Neural cell (in vitro differentiated cells): ENCODE results near the gene NTF3. TPM values are rescaled to one million over a fixed set of nuclear protein-coding genes. Genes with fewer than 3 reads are reported as not detected.

Source experiments
- H2AFZ ChIP-seq: fragments of 200-600, 300-800 bp; sonication (generic), shearing (Covaris generic); 2 replicates; pipeline ENCODE4 v1.6.0; 2014; ENCODE audit warnings: low read depth, mild to moderate bottlenecking, antibody characterized with exemption, low read length, moderate library complexity
- H3F3A ChIP-seq: fragments of 200-600 bp; shearing (Covaris generic); 2 replicates; pipeline ENCODE4 v1.6.1; 2016; ENCODE audit warnings: mild to moderate bottlenecking, moderate library complexity, mixed read lengths, antibody characterized with exemption, low read length; ENCODE audit not compliant: insufficient read depth, poor library complexity, severe bottlenecking
- H3K27ac ChIP-seq: fragments of 200-600, 300-800 bp; sonication (generic), shearing (Covaris generic); 2 replicates; pipeline ENCODE4 v1.5.1; 2014; ENCODE audit warnings: mild to moderate bottlenecking, low read length, moderate library complexity
- H3K27me3 ChIP-seq: fragments of 300-800, 200-600 bp; sonication (generic), shearing (Covaris generic); 2 replicates; pipeline ENCODE4 v1.6.0; 2014; ENCODE audit warnings: mild to moderate bottlenecking, low read depth, low read length, moderate library complexity; ENCODE audit not compliant: insufficient read depth
- H3K36me3 ChIP-seq: fragments of 300-800, 200-600 bp; sonication (generic), shearing (Covaris generic); 2 replicates; pipeline ENCODE4 v1.5.1; 2014; ENCODE audit warnings: mild to moderate bottlenecking, antibody characterized with exemption, low read length, moderate library complexity; ENCODE audit not compliant: insufficient read depth
- H3K4me2 ChIP-seq: fragments of 300-800, 200-600 bp; sonication (generic), shearing (Covaris generic); 2 replicates; pipeline ENCODE4 v1.6.0; 2014; ENCODE audit warnings: mild to moderate bottlenecking, low read length
- H3K4me3 ChIP-seq: fragments of 300-800, 200-600 bp; sonication (generic), shearing (Covaris generic); 2 replicates; pipeline ENCODE4 v1.5.1; 2014; ENCODE audit warnings: mild to moderate bottlenecking, low read length, moderate library complexity
- H3K79me2 ChIP-seq: fragments of 200-600 bp; shearing (Covaris generic); replicated peaks from 2 replicates; pipeline ENCODE4 v1.6.0; 2014; ENCODE audit warnings: mild to moderate bottlenecking, low read length, moderate library complexity; ENCODE audit not compliant: insufficient read depth
- H3K9ac ChIP-seq: fragments of 300-800, 200-600 bp; sonication (generic), shearing (Covaris generic); 2 replicates; pipeline ENCODE4 v1.6.1; 2016; ENCODE audit warnings: mild to moderate bottlenecking, low read length, mixed read lengths
- H3K9me2 ChIP-seq: fragments of 200-600 bp; shearing (Covaris generic); 2 replicates; pipeline ENCODE4 v1.6.1; 2016; ENCODE audit warnings: mild to moderate bottlenecking, low read length, mixed read lengths; ENCODE audit not compliant: insufficient read depth
- H3K9me3 ChIP-seq: fragments of 200-600, 300-800 bp; sonication (generic), shearing (Covaris generic); 2 replicates; pipeline ENCODE4 v1.6.1; 2016; ENCODE audit warnings: mild to moderate bottlenecking, mixed run types, low read length, moderate library complexity, mixed read lengths
- H4K20me1 ChIP-seq: fragments of 200-600 bp; shearing (Covaris generic); 2 replicates; pipeline ENCODE4 v1.6.1; 2016; ENCODE audit warnings: mild to moderate bottlenecking, mixed run types; ENCODE audit not compliant: insufficient read depth
- EP300 ChIP-seq: fragments of 450-650 bp; conservative IDR thresholded peaks from 2 replicates; pipeline ENCODE4 v1.6.1; 2014; ENCODE audit warnings: antibody characterized with exemption, mild to moderate bottlenecking, moderate library complexity; ENCODE audit not compliant: poor library complexity, severe bottlenecking
- EZH2 ChIP-seq: fragments of 200-600, 300-800 bp; shearing (Covaris generic), sonication (generic); IDR thresholded peaks from 2 replicates; pipeline ENCODE4 v1.6.1; 2014; ENCODE audit warnings: antibody characterized with exemption, low read length, borderline replicate concordance, mild to moderate bottlenecking; ENCODE audit not compliant: insufficient read depth, poor library complexity, severe bottlenecking
- MXI1 ChIP-seq: fragments of 450-650 bp; conservative IDR thresholded peaks from 2 replicates; pipeline ENCODE4 v1.6.1; 2014; ENCODE audit warnings: antibody characterized with exemption, mild to moderate bottlenecking; ENCODE audit not compliant: poor library complexity, severe bottlenecking
- POLR2AphosphoS5 ChIP-seq: IDR thresholded peaks from 2 replicates; pipeline ENCODE4 v1.6.1; 2012
- RAD21 ChIP-seq: fragments of 450-650 bp; conservative IDR thresholded peaks from 2 replicates; pipeline ENCODE4 v1.6.1; 2014; ENCODE audit warnings: antibody characterized with exemption, mild to moderate bottlenecking, moderate library complexity
- SMC3 ChIP-seq: fragments of 450-650 bp; conservative IDR thresholded peaks from 2 replicates; pipeline ENCODE4 v1.6.1; 2014; ENCODE audit warnings: antibody characterized with exemption, mild to moderate bottlenecking, moderate library complexity; ENCODE audit not compliant: poor library complexity
- TAF1 ChIP-seq: IDR thresholded peaks from 2 replicates; pipeline ENCODE4 v1.6.1; 2012; ENCODE audit warnings: low read depth
- polyA plus RNA-seq: library from polyadenylated mRNA; depleted of rRNA; stranded (reverse); fragments of >200 nt; gene quantifications from 2 replicates; pipeline ENCODE4 v1.2.3, GENCODE V29; 2014
- TF ChIP-seq, protein P1 (sequence below): IDR thresholded peaks from 2 replicates; pipeline ENCODE4 v1.6.1; 2012; ENCODE audit warnings: borderline replicate concordance
- TF ChIP-seq, protein P2 (sequence below): fragments of 450-650 bp; IDR thresholded peaks from 2 replicates; pipeline ENCODE4 v1.5.1; 2014; ENCODE audit warnings: antibody characterized with exemption, mild to moderate bottlenecking, moderate library complexity; ENCODE audit not compliant: poor library complexity, severe bottlenecking

The NTF3 gene
- polyA plus RNA-seq, 1 donor from 2014 or later = not detected

DNA sequence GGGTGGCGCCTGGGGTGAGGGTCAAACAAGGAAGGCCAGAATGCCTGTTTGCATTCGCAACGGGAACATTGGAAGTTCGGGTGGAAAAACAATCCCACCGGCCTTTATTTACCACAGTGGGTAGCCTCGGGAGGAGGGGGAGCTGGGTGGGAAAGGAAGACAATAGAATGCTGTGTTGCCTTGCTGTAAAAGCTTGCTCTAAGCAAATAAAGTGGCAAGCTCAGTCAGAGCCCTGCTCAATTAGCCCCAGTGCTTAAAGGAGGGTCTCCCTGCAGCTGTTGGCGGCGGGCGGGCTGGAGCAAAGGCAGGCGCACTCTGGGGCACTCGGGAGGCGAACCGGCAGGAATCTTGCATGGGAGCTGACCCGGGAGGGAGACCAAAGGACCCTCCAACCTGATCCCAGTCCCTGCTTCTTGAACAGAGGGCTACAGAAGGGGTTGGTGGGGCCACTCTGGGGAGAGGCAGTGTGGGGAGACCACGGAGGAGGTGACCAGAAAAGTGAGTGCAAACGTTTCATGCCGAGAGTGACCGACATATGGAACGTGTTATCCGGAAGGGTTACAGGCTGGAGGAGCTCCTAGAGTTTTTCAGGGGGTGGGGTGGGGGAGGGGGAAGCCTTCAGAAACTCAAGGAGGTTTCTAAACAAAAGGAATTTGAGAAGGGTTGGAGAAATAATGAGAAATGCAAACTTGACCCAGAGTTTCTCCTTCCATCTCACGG lies 48.5 kb downstream of the NTF3 start:
- no peak for TF ChIP-seq SMC3
- TF ChIP-seq, protein P1, sequence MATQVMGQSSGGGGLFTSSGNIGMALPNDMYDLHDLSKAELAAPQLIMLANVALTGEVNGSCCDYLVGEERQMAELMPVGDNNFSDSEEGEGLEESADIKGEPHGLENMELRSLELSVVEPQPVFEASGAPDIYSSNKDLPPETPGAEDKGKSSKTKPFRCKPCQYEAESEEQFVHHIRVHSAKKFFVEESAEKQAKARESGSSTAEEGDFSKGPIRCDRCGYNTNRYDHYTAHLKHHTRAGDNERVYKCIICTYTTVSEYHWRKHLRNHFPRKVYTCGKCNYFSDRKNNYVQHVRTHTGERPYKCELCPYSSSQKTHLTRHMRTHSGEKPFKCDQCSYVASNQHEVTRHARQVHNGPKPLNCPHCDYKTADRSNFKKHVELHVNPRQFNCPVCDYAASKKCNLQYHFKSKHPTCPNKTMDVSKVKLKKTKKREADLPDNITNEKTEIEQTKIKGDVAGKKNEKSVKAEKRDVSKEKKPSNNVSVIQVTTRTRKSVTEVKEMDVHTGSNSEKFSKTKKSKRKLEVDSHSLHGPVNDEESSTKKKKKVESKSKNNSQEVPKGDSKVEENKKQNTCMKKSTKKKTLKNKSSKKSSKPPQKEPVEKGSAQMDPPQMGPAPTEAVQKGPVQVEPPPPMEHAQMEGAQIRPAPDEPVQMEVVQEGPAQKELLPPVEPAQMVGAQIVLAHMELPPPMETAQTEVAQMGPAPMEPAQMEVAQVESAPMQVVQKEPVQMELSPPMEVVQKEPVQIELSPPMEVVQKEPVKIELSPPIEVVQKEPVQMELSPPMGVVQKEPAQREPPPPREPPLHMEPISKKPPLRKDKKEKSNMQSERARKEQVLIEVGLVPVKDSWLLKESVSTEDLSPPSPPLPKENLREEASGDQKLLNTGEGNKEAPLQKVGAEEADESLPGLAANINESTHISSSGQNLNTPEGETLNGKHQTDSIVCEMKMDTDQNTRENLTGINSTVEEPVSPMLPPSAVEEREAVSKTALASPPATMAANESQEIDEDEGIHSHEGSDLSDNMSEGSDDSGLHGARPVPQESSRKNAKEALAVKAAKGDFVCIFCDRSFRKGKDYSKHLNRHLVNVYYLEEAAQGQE = no peak
- TF ChIP-seq EZH2 = no peak
- TF ChIP-seq EP300 = no peak
- no peak overlapping the region for H2AFZ ChIP-seq
- no peaks in the 10 kb centered on the region for H3K9me2 ChIP-seq
- no peaks in the 10 kb centered on the region for H4K20me1 ChIP-seq
- no peak overlapping the region for H3K4me2 ChIP-seq
- H3K36me3 ChIP-seq = no peaks in the 10 kb centered on the region
- no peaks in the 10 kb centered on the region for H3F3A ChIP-seq
- H3K4me3 ChIP-seq = peak overlapping the region; percentile 17
- H3K9ac ChIP-seq = no peak overlapping the region
- peaks cover 10% of the 10 kb centered on the region for H3K27me3 ChIP-seq
- no peaks in the 10 kb centered on the region for H3K9me3 ChIP-seq
- no peaks in the 10 kb centered on the region for H3K79me2 ChIP-seq
- no peak overlapping the region for H3K27ac ChIP-seq

DNA sequence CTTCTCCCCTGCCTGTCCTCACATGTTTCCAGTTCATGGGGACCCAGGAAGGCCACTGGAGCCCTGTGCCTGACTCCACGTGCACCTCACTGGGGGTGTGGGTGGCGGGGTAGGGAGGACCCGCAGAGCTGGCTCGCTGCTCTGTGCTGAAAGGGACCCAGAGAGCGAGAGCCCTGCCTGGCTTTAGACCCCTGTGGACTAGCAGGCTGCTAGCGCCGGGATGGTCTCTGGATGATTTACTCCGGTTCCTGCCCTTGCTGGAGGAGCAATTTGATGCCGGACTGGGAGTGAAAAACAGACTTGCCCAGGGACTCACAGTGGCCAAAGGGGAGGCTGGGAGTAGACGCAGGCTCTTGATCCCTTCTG lies 49.0 kb downstream of the NTF3 start:
- no peak overlapping the region for H2AFZ ChIP-seq
- no peak overlapping the region for H3K4me2 ChIP-seq
- H3K9ac ChIP-seq = no peak overlapping the region
- no peaks in the 10 kb centered on the region for H3K79me2 ChIP-seq
- no peak overlapping the region for H3K4me3 ChIP-seq
- H3K27ac ChIP-seq = no peak overlapping the region
- H3K27me3 ChIP-seq = peaks cover 10% of the 10 kb centered on the region
- TF ChIP-seq EZH2 (no peak), RAD21 (no peak), SMC3 (no peak), EP300 (no peak), POLR2AphosphoS5 (no peak), MXI1 (no peak), TAF1 (no peak)
- TF ChIP-seq, protein P1 = no peak
- TF ChIP-seq, protein P2, sequence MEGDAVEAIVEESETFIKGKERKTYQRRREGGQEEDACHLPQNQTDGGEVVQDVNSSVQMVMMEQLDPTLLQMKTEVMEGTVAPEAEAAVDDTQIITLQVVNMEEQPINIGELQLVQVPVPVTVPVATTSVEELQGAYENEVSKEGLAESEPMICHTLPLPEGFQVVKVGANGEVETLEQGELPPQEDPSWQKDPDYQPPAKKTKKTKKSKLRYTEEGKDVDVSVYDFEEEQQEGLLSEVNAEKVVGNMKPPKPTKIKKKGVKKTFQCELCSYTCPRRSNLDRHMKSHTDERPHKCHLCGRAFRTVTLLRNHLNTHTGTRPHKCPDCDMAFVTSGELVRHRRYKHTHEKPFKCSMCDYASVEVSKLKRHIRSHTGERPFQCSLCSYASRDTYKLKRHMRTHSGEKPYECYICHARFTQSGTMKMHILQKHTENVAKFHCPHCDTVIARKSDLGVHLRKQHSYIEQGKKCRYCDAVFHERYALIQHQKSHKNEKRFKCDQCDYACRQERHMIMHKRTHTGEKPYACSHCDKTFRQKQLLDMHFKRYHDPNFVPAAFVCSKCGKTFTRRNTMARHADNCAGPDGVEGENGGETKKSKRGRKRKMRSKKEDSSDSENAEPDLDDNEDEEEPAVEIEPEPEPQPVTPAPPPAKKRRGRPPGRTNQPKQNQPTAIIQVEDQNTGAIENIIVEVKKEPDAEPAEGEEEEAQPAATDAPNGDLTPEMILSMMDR = no peak
- no peaks in the 10 kb centered on the region for H3K9me3 ChIP-seq
- no peaks in the 10 kb centered on the region for H4K20me1 ChIP-seq
- no peaks in the 10 kb centered on the region for H3K9me2 ChIP-seq
- H3F3A ChIP-seq = no peaks in the 10 kb centered on the region
- no peaks in the 10 kb centered on the region for H3K36me3 ChIP-seq
